GM19467 (cell line): ENCODE results near the gene ZNF594.
"Not testable (repeated sequence)": the region's sequence is repeated elsewhere in the genome, so short reads cannot be mapped to it uniquely, and the experiment has no call there.

Source experiments
- ATAC-seq: cut with Tn5 transposase; IDR thresholded peaks from one replicate; pipeline ENCODE4 v1.9.1; 2021; ENCODE audit warnings: mild to moderate bottlenecking, moderate library complexity; ENCODE audit not compliant: unreplicated experiment

The ZNF594 gene

DNA sequence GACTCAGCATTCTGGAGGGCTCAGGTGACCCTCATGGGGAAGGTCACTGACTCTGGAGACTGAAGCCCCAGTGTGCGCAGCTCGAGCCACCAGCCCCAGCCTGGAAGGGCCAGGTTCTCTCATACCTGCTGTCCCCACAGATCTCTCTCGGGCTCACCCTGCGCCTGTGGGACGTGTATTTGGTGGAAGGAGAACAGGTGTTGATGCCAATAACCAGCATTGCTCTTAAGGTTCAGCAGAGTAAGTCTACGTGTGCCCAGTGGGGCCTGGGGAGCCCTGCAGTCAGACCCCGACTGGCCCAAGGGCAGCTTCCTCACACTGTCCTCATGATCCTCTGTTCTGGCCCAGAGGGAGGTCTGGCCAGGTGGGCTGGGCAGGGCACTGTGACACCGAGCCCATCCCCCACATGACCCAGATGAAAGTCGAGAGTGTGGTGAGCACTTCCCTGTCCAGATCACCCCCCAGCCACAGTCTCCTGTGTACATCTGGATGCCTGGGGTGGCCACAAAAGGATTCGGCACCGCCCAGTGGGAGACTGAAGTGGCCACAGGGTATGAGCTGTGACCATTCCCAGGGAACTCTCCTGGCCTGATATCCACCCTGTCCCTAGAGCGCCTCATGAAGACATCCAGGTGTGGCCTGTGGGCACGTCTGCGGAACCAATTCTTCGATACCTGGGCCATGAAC, 54.0 kb downstream of the ZNF594 start:
- not testable (repeated sequence) for ATAC-seq

- not testable (repeated sequence) for ATAC-seq
These were observed 54.9 kb downstream of the ZNF594 start for GRCh38 chr17:5136580-5137412.

DNA sequence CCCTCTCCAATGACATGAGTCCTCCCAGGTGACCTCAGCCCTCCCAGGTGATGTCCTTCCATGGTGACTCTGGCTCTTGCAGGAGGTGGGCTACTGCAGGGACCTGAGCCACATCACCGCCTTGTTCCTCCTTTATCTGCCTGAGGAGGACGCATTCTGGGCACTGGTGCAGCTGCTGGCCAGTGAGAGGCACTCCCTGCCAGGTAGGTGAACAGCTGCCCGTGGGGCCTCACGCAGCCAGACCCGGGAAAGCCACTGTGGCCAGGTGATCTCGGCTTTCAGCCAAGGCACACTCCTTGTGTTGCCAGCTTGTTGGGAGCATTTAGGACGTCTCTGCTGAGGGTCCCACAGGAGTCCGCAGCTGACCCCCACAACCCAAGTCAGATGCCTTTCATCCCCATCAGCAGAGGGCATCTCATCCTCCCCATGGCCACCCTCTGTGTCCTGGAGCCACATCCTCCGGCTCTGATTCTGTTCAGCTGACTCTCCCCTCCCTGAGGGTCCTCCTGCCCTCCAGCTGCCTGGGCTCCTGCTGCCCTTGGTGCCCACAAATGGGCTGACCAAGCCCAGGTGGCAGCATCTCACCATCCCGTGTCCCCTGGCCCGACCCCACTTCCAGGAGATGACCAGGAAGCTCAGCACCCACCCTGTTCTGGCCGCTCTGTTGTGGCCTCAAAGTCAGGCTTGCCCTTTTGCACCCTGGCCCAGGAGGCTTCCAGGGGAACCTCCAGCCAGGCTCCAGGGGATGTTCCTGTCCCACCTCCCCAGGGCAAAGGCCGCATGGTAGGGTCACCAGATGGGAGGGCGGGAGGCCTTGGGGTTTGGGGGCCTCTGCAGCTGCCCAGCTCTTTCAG, 55.7 kb downstream of the ZNF594 start:
- ATAC-seq, result no peak

DNA sequence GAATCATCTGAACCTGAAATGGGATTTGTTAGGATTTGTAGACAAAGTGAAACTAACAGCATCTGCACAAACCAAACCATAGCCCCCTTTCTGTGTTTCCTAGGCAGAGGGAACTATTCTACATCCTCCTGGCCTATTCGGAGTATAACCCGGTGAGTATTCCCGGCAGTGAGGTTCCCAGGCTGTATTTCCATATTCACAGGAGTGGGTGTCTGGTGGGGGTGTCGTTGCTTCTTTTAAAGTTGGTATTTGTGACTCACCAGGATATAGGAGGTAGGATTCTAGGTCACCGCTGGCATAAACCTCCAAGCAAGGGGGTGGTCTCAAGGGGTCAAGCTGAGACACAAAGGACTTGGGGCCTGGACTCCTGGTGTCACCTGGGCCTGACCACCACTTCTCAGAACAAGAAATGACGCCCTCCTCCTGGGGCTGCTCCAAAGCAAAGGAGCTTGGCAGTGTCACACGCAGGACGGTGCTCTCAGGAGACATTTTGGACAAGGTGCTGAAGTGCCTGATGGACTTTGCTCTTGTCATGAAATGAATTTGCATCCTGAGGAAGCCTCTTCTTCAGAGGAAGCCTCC, 56.4 kb downstream of the ZNF594 start:
- ATAC-seq, result not testable (repeated sequence)

DNA sequence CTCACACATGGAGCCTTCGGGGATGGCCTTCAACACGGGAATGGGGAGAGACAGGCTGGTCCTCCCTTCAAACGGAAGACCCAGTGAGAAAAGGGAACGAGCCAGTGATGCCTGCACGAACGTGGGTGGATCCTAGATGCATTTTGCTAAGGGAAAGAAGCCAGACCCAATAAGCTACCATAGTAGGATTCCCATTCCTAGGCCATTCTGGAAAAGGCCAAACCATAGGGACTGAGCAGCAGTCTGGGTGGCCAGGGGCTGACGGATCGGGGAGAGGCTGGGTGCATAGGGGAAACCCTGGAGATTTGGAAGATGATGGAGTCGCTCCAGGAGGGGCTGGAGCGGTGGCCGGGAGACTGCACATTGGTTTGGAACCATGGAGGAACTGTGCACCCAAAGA, 57.1 kb downstream of the ZNF594 start:
- not testable (repeated sequence) for ATAC-seq

DNA sequence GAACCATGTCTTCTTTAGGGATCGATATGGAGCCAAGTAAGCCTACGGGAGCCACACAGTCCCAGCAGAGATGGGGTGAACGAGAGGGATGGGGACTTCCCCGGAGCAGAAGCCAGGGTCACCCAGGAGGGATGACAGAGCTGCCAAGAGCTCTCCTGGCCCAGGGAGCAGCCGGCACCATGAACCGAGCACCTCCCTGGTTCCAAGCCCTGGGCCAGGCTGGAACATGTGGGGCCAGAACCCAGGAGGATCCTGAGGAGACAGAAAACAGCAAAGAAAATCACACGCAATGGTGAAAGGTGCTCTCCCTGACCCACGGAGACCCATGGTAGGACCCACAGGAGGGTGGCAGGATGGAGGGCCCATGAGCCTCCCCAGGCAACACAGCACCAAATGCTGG, 57.7 kb downstream of the ZNF594 start:
- ATAC-seq, result not testable (repeated sequence)

DNA sequence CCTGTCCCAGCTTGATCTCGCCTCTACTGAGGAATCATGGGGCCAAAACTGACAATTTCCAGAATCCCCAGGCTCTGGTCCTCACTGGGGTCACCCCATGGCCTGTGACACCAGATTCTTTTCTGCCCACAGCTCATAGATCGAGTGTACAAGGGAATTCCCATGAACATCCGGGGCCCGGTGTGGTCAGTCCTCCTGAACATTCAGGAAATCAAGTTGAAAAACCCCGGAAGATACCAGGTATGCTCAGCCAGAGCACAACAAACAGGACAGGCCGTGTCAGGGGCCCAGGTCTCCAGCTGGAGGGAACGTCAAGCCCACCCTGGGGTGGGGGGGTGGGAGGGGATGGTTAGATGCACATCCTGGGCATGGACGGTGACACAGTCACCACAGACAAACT, 58.4 kb downstream of the ZNF594 start:
- no peak for ATAC-seq

DNA sequence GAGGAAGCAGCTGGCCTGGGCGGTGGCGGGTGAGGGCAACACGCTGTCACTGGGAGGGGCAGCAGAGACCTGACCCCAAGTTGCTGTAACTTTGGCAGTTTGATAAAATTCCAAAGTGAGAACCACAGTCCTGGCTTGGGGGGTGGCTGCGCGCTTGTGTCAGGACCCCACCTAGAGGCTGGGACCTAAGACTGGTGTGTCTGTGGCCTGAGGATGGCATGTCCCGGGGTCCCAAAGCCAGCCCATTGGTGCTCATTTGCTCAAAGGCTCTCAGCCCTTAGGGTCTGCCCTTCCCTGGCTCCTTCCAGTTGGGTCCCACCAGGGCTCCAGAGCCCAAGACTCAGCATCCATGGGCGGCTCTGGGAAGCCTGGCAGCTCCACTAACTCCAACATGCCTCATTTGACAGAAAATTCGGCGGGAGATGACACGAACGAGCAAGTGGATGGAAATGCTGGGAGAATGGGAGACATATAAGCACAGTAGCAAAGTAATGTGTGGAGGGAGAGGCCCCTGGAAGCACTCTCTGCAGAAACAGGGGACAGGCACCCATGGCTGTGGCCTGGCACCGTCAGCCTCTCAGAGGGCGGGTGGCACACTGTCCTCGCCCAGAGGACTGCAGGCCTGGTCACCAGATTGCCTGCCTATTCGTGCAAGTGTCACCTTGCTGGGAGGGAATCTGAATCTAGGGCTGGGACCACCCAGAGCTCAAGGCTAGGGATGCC, 59.0 kb downstream of the ZNF594 start:
- not testable (repeated sequence) for ATAC-seq

DNA sequence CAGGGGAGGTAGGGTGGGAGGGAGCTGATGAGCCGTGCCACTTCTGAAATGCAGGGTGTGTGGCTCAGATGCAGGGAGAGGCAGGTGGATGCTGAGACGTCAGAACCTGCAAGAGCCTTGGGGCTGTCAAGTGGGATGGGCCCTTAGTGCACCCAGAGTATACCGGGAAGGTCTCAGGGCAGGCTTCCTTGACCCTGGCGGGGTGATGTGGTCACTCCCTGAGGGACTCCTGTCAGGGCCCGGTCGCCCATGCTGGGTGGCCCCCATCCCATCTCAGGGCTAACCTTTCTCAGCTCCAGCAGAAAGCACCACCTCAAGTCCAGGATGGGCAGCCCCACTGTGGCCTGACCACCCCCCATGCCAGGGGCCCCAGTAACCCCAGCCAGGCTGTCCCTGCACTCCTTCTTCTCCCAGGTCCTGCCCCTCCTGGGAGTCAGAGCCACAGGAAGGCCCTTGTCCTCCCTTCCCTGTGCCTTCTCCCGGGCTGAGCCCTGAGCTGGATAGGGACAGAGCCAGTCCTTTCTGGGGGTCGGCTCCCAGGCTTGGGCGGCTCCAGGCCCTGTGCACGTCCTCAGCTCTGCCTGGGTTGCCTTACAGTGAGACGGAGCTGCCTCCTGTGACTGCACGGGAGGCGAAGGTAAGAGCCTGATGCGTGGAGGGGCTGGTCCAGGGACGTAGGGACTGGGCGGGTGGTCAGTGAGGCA, 59.7 kb downstream of the ZNF594 start:
- not testable (repeated sequence) for ATAC-seq

- no peak for ATAC-seq
These were observed 60.4 kb downstream of the ZNF594 start for GRCh38 chr17:5131146-5131715.

- not testable (repeated sequence) for ATAC-seq
These were observed 61.0 kb downstream of the ZNF594 start for GRCh38 chr17:5130687-5131086.

GRCh38 chr17:5130261-5130660, 61.4 kb downstream of the ZNF594 start:
- ATAC-seq, result not testable (repeated sequence)

DNA sequence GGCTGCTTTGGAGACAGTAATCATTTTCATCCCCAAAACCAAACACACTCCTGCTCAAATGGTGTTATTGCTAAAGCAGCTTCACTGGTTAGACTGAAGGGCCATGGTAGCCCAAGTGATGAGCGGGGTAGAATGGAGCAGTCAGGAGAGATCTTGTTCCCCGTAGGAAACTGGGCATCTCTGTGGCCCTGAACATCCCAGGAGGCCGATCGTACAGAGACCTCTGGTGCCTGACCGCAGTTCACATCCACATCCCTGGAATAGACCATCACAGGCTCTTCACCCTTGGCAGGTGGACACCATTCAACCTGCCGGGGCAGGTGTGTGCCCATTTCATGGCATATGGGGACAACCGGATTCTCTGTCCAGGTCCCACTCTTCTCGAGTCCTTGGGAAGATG, 61.9 kb downstream of the ZNF594 start:
- ATAC-seq, result not testable (repeated sequence)
